WI38 (cell line): ENCODE results near the gene ANKRD28.

Experiments used
- H3K4me3 ChIP-seq: 2 replicates; pipeline ENCODE4 v1.5.1; 2011; ENCODE audit warnings: low read depth, mild to moderate bottlenecking, control low read depth, low read length
- CTCF ChIP-seq: IDR thresholded peaks from 2 replicates; pipeline ENCODE4 v1.5.1; 2012; ENCODE audit warnings: low read depth, mild to moderate bottlenecking, control low read depth, low read length

The ANKRD28 gene

DNA sequence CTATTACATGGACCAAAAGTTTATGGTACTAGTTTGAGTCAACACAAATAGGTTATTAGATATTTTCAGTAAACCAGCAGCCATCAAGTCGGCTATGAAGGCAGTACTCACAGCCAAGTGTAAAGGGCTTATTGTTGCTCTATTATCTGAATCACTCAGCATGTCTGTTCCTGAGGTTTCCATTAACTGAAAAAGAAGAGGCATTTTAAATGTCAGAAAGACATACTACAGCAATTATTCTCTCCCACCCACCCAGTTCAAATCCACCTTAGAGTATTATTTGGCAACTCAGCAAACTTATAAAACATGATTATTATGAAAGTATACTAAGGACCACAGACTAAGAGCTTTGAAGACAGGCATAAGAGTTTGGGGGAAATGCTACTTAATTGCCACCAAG, 103.2 kb downstream of the ANKRD28 start:
- H3K4me3 ChIP-seq, result no peak overlapping the region
- no peak for TF ChIP-seq CTCF

- no peak for TF ChIP-seq CTCF
- H3K4me3 ChIP-seq, result no peak overlapping the region
These were observed 104.4 kb downstream of the ANKRD28 start for GRCh38 chr3:15693355-15693754.

GRCh38 chr3:15690748-15691147, 107.0 kb downstream of the ANKRD28 start:
- TF ChIP-seq CTCF, result no peak

DNA sequence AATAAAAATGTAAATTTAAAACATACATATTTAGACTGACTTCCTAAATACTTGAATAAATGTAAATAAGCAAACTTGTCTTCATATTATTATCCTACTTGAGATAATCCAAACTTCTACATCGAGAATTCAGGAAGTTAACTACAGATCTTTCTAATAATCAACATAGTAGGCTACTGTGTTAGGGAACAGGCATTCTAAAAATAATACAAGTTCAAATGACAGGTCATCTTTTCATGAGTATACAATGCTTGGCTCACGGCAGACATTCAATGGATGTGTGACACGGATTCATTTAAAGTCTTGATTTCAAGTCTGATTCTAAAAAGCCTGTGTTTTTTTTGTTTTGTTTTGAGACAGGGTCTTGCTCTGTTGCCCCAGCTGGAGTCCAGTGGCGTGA, 107.5 kb downstream of the ANKRD28 start:
- H3K4me3 ChIP-seq, result no peak overlapping the region
- no peak for TF ChIP-seq CTCF

More at GRCh38 chr3:15690748-15691147, 107.0 kb downstream of the ANKRD28 start:
- no peak overlapping the region for H3K4me3 ChIP-seq

- no peak overlapping the region for H3K4me3 ChIP-seq
- no peak for TF ChIP-seq CTCF
These were observed 111.9 kb downstream of the ANKRD28 start for GRCh38 chr3:15685927-15686326.

DNA sequence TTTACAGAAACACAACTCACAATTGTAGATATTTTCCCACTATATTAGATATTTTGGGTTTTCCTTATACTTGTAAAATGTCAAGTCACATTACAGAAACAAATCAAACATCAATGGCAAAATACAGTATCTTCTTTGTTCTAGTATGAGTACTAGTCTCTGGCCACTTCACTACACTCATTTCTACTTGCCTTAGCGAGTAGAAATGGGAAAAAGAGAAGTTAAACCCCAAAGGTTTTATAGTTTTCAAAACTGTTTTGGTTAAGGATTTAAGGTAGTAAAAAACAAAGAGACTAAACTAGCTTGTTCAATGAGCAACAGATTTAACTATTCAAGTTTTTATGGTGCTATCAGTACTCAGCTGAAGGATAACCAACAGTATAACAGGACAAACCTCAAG, 114.5 kb downstream of the ANKRD28 start:
- no peak for TF ChIP-seq CTCF
- H3K4me3 ChIP-seq, result no peak overlapping the region

DNA sequence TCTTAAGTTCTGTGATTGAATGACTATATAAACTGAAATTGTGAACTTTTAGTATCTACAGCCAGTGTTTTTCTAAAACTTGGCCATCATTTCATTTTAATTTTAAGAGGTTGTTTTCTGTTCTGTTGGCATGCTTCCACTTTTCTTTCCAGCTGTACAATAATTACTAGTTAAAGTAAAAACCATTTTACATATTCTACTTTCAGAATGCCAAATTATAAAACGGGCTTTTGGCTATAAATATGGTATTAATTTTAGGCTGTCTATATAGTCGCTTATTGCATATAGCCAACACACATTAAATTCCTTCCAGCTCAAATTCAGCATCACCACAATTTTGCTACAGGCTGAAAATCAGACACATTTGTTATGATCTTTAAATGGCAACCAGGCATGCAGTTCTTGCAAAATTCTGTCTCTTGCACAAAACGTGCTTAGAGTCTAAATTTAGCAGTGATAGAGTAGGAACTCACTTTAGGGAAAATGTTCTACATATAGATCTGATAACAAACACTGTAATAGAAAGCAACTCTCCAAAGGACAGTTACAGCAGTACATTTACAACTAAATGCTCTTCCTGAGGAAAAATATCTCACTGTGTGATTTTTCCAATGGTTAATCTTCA, 115.1 kb downstream of the ANKRD28 start:
- H3K4me3 ChIP-seq, result no peak overlapping the region
- TF ChIP-seq CTCF, result no peak
